K562 (cell line): ENCODE measurements around the gene FUT2. TPM values are rescaled to one million over a fixed set of nuclear protein-coding genes. Genes with fewer than 3 reads are reported as not detected.

Source experiments
- E2F3 ChIP-seq: fragments of 250-450 bp; sonication (Bioruptor Pico); IDR thresholded peaks from 2 replicates; pipeline ENCODE4 v1.4.0; 2020; ENCODE audit warnings: mild to moderate bottlenecking
- JUND ChIP-seq, 2 experiments: IDR thresholded peaks; 2 replicates in 1 of 2; 3 replicates in 1 of 2; pipeline ENCODE4 v1.6.1; 2011; ENCODE audit warnings: borderline replicate concordance in 2 of 2, low read depth in 2 of 2, low read length in 2 of 2, improper control_type of control experiment in 1 of 2, missing biosample characterization in 1 of 2, missing genetic modification characterization in 1 of 2, missing genetic modification reagents in 1 of 2
- KLF1 ChIP-seq: fragments of 450-650 bp; IDR thresholded peaks from 2 replicates; pipeline ENCODE4 v1.6.1; 2016; ENCODE audit warnings: missing genetic modification characterization, missing compliant biosample characterization
- MTF1 ChIP-seq: fragments of 250-450 bp; sonication (Bioruptor Pico); IDR thresholded peaks from 2 replicates; pipeline ENCODE4 v1.9.0; 2021; ENCODE audit warnings: moderate library complexity, mild to moderate bottlenecking, inconsistent platforms, borderline replicate concordance
- PYGO2 ChIP-seq: fragments of 450-650 bp; IDR thresholded peaks from 2 replicates; pipeline ENCODE4 v1.6.1; 2016; ENCODE audit warnings: mild to moderate bottlenecking, missing genetic modification characterization, moderate library complexity, missing compliant biosample characterization
- SAFB2 ChIP-seq: fragments of 200-400 bp; formaldehyde crosslinking; IDR thresholded peaks from 2 replicates; pipeline ENCODE4 v1.6.1; 2018; ENCODE audit warnings: borderline replicate concordance, low read length, low read depth, moderate library complexity; ENCODE audit not compliant: severe bottlenecking
- polyA plus RNA-seq, 8 experiments: library from polyadenylated mRNA; depleted of rRNA in 4 of 8; stranded (reverse) in 5 of 8; unstranded in 3 of 8; fragments of >200 nt; fragmentation: Nextera tagmentation in 2 of 8; fragmentation: Illumina TruSeq in 1 of 8; extraction: Ambion mirVana in 2 of 8; extraction: Trizol in 1 of 8; gene quantifications; 2 replicates each; pipeline versions ENCODE4 v1.2.1 to v1.2.3, GENCODE V29; 2011 to 2014; ENCODE audit warnings: inconsistent platforms in 1 of 8, missing spikeins in 1 of 8
- total RNA-seq, 7 experiments: library from RNA; depleted of rRNA in 6 of 7; stranded (reverse); fragments of >200 nt in 6 of 7; fragmentation: Illumina TruSeq in 2 of 7; extraction: Trizol in 2 of 7; gene quantifications; 2 replicates each; pipeline versions ENCODE4 v1.2.1 to v1.2.3, GENCODE V29; 2011 to 2021; ENCODE audit warnings: low replicate concordance in 1 of 7
- TF ChIP-seq, protein P1 (sequence below), 3 experiments: fragments of 200-800 bp in 1 of 3; sonication (Bioruptor generic) in 1 of 3; sonication (generic) in 1 of 3; formaldehyde crosslinking in 1 of 3; IDR thresholded peaks; 2 replicates each; pipeline versions ENCODE4 v1.6.1 to v1.8.0; 2016 to 2022; ENCODE audit warnings: mild to moderate bottlenecking in 2 of 3, missing compliant biosample characterization in 2 of 3, missing genetic modification characterization in 2 of 3, missing genetic modification reagents in 1 of 3
- TF ChIP-seq, protein P2 (sequence below), 2 experiments: fragments of 450-650 bp in 1 of 2; sonication (generic) in 1 of 2; formaldehyde crosslinking; conservative IDR thresholded peaks; 2 replicates each; pipeline versions ENCODE4 v1.4.0 to v1.8.1; 2020 to 2022; ENCODE audit warnings: mild to moderate bottlenecking in 1 of 2, missing genetic modification reagents in 1 of 2
- TF ChIP-seq, protein P3 (sequence below): fragments of 450-650 bp; IDR thresholded peaks from 2 replicates; pipeline ENCODE4 v1.6.1; 2016; ENCODE audit warnings: antibody characterized with exemption
- TF ChIP-seq, protein P4 (sequence below): fragments of 250-450 bp; sonication (Bioruptor Pico); IDR thresholded peaks from 2 replicates; pipeline ENCODE4 v1.4.0; 2020; ENCODE audit warnings: mild to moderate bottlenecking
- TF ChIP-seq, protein P5 (sequence below): fragments of 450-650 bp; IDR thresholded peaks from 2 replicates; pipeline ENCODE4 v1.7.1; 2018; ENCODE audit warnings: mild to moderate bottlenecking, low read depth; ENCODE audit not compliant: partially characterized antibody
- TF ChIP-seq, protein P6 (sequence below): sonication (generic); formaldehyde crosslinking; IDR thresholded peaks from 2 replicates; pipeline ENCODE4 v1.8.1; 2023; ENCODE audit warnings: mild to moderate bottlenecking, missing genetic modification reagents, moderate library complexity

FUT2 gene
- total and polyA plus RNA-seq, 9 of the 15 experiments (the other 6 are each of a cell fraction or from before 2014, with no cell fraction given) = 0.03 to 0.04 TPM; not detected in 7

DNA sequence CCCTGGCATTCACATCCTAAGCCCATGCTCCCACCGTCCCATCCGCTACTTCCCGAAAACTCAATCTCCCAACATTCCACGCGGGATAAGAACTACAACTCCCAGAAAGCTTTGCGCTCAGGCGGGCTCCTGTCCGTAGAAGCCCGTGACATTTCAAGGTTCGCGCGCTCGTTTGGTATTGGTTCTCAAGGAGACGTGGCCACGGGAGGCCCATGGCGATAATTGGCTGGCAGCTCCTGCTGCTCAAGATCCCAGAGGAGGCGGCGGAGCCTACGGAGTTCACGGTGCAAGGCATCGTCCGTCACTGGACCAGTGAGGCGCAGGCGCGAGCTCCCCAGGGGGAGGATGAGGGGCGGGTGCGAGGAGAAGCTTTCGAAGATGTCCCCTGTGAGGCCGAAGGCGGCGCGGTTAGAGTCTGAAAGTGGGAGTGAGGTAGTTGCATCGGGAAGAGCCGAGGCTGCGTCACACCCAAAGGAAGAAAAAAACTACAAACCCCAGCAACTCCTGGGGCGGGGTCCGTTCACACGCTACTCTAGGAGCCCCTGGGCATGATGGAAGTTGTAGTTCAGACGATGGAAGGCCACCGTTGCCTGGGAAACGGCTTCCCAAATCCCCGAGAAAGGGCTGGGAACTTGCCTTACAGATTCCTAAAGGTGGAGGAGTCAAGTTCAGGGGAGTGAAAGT, 25.0 kb downstream of the FUT2 start (continued):
- TF ChIP-seq, protein P1, sequence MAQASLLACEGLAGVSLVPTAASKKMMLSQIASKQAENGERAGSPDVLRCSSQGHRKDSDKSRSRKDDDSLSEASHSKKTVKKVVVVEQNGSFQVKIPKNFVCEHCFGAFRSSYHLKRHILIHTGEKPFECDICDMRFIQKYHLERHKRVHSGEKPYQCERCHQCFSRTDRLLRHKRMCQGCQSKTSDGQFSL (CRISPR knock-in tag; IDR thresholded peaks at IDR 0.05) = no peak
- TF ChIP-seq, protein P1 (tag; IDR thresholded peaks at IDR 0.05) = no peak
- TF ChIP-seq, protein P2, sequence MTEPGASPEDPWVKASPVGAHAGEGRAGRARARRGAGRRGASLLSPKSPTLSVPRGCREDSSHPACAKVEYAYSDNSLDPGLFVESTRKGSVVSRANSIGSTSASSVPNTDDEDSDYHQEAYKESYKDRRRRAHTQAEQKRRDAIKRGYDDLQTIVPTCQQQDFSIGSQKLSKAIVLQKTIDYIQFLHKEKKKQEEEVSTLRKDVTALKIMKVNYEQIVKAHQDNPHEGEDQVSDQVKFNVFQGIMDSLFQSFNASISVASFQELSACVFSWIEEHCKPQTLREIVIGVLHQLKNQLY (CRISPR knock-in tag; conservative IDR thresholded peaks at IDR 0.05) = no peak
- TF ChIP-seq MTF1 (no peak), E2F3 (CRISPR knock-in tag) (peak; percentile 77; the same call in 1 of the 2 replicates), KLF1 (tag) (peak; percentile 39; the same call in 1 of the 2 replicates), JUND (IDR thresholded peaks at IDR 0.05; ENCODE audit: borderline replicate concordance, low read depth, low read length) (peak; percentile 39; the same call in 1 of the 2 replicates), JUND (tag; IDR thresholded peaks at IDR 0.05; ENCODE audit: borderline replicate concordance, low read depth, low read length) (peak; percentile 10; the same call in 1 of the 3 replicates), SAFB2 (no peak), PYGO2 (tag) (no peak)
- TF ChIP-seq, protein P3, sequence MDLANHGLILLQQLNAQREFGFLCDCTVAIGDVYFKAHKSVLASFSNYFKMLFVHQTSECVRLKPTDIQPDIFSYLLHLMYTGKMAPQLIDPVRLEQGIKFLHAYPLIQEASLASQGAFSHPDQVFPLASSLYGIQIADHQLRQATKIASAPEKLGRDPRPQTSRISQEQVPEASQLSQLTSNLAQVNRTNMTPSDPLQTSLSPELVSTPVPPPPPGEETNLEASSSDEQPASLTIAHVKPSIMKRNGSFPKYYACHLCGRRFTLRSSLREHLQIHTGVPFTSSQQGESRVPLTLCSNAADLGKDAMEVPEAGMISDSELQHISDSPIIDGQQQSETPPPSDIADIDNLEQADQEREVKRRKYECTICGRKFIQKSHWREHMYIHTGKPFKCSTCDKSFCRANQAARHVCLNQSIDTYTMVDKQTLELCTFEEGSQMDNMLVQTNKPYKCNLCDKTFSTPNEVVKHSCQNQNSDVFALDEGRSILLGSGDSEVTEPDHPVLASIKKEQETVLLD = peak; percentile 83
- TF ChIP-seq, protein P4, sequence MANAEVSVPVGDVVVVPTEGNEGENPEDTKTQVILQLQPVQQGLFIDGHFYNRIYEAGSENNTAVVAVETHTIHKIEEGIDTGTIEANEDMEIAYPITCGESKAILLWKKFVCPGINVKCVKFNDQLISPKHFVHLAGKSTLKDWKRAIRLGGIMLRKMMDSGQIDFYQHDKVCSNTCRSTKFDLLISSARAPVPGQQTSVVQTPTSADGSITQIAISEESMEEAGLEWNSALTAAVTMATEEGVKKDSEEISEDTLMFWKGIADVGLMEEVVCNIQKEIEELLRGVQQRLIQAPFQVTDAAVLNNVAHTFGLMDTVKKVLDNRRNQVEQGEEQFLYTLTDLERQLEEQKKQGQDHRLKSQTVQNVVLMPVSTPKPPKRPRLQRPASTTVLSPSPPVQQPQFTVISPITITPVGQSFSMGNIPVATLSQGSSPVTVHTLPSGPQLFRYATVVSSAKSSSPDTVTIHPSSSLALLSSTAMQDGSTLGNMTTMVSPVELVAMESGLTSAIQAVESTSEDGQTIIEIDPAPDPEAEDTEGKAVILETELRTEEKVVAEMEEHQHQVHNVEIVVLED (CRISPR knock-in tag) = 0 out of 2 replicates have a peak, but pooled peaks have one; percentile 45
- TF ChIP-seq, protein P5, sequence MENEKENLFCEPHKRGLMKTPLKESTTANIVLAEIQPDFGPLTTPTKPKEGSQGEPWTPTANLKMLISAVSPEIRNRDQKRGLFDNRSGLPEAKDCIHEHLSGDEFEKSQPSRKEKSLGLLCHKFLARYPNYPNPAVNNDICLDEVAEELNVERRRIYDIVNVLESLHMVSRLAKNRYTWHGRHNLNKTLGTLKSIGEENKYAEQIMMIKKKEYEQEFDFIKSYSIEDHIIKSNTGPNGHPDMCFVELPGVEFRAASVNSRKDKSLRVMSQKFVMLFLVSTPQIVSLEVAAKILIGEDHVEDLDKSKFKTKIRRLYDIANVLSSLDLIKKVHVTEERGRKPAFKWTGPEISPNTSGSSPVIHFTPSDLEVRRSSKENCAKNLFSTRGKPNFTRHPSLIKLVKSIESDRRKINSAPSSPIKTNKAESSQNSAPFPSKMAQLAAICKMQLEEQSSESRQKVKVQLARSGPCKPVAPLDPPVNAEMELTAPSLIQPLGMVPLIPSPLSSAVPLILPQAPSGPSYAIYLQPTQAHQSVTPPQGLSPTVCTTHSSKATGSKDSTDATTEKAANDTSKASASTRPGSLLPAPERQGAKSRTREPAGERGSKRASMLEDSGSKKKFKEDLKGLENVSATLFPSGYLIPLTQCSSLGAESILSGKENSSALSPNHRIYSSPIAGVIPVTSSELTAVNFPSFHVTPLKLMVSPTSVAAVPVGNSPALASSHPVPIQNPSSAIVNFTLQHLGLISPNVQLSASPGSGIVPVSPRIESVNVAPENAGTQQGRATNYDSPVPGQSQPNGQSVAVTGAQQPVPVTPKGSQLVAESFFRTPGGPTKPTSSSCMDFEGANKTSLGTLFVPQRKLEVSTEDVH = peak; percentile 50
- TF ChIP-seq, protein P6, sequence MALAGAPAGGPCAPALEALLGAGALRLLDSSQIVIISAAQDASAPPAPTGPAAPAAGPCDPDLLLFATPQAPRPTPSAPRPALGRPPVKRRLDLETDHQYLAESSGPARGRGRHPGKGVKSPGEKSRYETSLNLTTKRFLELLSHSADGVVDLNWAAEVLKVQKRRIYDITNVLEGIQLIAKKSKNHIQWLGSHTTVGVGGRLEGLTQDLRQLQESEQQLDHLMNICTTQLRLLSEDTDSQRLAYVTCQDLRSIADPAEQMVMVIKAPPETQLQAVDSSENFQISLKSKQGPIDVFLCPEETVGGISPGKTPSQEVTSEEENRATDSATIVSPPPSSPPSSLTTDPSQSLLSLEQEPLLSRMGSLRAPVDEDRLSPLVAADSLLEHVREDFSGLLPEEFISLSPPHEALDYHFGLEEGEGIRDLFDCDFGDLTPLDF = peak; percentile 99
